ENCODE results near the gene ACY1. TPM values are rescaled to one million over a fixed set of nuclear protein-coding genes. Genes with fewer than 3 reads are reported as not detected.

ACY1 gene
- total and polyA plus RNA-seq, 2 of the 13 experiments (the other 11 are each of a cell fraction or from before 2014, with no cell fraction given) = 113 to 162 TPM

DNA sequence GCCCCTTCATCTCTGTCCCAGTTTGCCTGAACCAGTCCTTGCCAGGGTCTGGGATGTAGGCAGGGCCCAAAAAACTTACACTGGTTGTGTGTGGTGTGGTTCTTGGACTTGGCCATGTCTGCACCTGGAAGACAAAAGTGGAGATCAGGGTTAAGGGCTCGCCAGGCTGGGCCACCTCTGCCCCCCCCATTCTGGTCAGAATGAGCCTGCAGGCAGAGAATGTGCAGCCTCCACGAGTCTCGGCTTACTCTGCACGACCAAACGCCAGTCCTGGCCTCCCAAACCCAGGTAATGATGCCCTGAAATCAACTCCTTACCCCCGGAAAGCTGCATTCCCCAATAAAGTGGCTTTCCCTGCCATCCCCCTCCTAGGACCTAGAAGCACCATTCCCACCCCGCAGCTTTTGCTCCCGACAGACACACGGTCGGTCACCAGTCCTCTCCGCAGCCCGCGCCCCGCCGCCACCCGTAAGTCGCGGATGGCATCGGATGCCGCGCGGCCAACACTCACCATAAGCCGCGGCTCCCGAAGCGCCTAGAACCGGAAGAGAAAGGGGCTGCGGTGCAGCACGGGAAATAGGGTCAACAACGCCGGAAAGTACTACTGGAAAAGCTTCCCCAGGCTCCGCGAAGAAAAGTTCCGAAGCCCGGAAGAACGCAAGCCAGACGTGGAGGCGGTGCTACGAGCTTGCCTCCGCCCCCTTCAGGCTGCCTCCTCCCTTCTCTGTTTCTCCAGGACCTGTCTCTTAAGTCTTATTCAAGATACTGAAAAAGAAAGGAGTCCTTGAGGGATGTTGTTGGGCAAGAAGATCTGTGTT lies 12.2 kb downstream of the ACY1 start, which contains the start of gene RPL29 (continued):
- TF ChIP-seq, protein P1, sequence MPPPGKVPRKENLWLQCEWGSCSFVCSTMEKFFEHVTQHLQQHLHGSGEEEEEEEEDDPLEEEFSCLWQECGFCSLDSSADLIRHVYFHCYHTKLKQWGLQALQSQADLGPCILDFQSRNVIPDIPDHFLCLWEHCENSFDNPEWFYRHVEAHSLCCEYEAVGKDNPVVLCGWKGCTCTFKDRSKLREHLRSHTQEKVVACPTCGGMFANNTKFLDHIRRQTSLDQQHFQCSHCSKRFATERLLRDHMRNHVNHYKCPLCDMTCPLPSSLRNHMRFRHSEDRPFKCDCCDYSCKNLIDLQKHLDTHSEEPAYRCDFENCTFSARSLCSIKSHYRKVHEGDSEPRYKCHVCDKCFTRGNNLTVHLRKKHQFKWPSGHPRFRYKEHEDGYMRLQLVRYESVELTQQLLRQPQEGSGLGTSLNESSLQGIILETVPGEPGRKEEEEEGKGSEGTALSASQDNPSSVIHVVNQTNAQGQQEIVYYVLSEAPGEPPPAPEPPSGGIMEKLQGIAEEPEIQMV (CRISPR knock-in tag; IDR thresholded peaks at IDR 0.05; ENCODE audit: low read depth) = no peak
- TF ChIP-seq ZNF256 (CRISPR knock-in tag; conservative IDR thresholded peaks at IDR 0.05) (peak; percentile 81; the same call in 1 of the 2 replicates), ETV5 (CRISPR knock-in tag; IDR thresholded peaks at IDR 0.05; ENCODE audit: borderline replicate concordance) (peak; percentile 96), NR2F2 (IDR thresholded peaks at IDR 0.05; ENCODE audit: borderline replicate concordance, low read depth) (peak; percentile 60; the same call in 1 of the 2 replicates), NCOA2 (CRISPR knock-in tag; IDR thresholded peaks at IDR 0.05) (peak; percentile 76), ZNF335 (CRISPR knock-in tag; IDR thresholded peaks at IDR 0.05) (peak; percentile 87), YY1 (IDR thresholded peaks at IDR 0.05; ENCODE audit: insufficient read depth, insufficient replicate concordance, low read depth, low read length) (peak; percentile 82), ZNF33A (CRISPR knock-in tag; IDR thresholded peaks at IDR 0.05; ENCODE audit: borderline replicate concordance) (0 out of 2 replicates have a peak, but pooled peaks have one; percentile 18), ZBTB20 (CRISPR knock-in tag; IDR thresholded peaks at IDR 0.05; ENCODE audit: borderline replicate concordance, low read depth) (peak; percentile 65), ZNF891 (CRISPR knock-in tag; IDR thresholded peaks at IDR 0.05) (peak; percentile 90; the same call in 1 of the 2 replicates), ZFP90 (CRISPR knock-in tag; IDR thresholded peaks at IDR 0.05; ENCODE audit: borderline replicate concordance) (peak; percentile 78; the same call in 1 of the 2 replicates), HIVEP1 (CRISPR knock-in tag; IDR thresholded peaks at IDR 0.05) (peak; percentile 68; the same call in 1 of the 2 replicates), TCF7L2 (IDR thresholded peaks at IDR 0.05; ENCODE audit: low read depth, low read length) (no peak), ADNP (CRISPR knock-in tag; IDR thresholded peaks at IDR 0.05) (no peak), HMG20B (CRISPR knock-in tag; conservative IDR thresholded peaks at IDR 0.05) (no peak), ZNF792 (CRISPR knock-in tag; IDR thresholded peaks at IDR 0.05) (peak; percentile 81), ZFP36 (IDR thresholded peaks at IDR 0.05; ENCODE audit: borderline replicate concordance, low read depth, low read length, partially characterized antibody) (no peak), ZNF781 (CRISPR knock-in tag; IDR thresholded peaks at IDR 0.05; ENCODE audit: borderline replicate concordance, not compliant biosample characterization) (peak; percentile 86), REL (CRISPR knock-in tag; conservative IDR thresholded peaks at IDR 0.05) (peak; percentile 37; the same call in 1 of the 2 replicates), PRPF4 (IDR thresholded peaks at IDR 0.05; ENCODE audit: low read depth, low read length, poor library complexity, severe bottlenecking) (no peak)
- TF ChIP-seq, protein P2, sequence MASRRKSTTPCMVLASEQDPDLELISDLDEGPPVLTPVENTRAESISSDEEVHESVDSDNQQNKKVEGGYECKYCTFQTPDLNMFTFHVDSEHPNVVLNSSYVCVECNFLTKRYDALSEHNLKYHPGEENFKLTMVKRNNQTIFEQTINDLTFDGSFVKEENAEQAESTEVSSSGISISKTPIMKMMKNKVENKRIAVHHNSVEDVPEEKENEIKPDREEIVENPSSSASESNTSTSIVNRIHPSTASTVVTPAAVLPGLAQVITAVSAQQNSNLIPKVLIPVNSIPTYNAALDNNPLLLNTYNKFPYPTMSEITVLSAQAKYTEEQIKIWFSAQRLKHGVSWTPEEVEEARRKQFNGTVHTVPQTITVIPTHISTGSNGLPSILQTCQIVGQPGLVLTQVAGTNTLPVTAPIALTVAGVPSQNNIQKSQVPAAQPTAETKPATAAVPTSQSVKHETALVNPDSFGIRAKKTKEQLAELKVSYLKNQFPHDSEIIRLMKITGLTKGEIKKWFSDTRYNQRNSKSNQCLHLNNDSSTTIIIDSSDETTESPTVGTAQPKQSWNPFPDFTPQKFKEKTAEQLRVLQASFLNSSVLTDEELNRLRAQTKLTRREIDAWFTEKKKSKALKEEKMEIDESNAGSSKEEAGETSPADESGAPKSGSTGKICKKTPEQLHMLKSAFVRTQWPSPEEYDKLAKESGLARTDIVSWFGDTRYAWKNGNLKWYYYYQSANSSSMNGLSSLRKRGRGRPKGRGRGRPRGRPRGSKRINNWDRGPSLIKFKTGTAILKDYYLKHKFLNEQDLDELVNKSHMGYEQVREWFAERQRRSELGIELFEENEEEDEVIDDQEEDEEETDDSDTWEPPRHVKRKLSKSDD (CRISPR knock-in tag; IDR thresholded peaks at IDR 0.05; ENCODE audit: low read depth) = 0 out of 2 replicates have a peak, but pooled peaks have one; percentile 25
- TF ChIP-seq, protein P3, sequence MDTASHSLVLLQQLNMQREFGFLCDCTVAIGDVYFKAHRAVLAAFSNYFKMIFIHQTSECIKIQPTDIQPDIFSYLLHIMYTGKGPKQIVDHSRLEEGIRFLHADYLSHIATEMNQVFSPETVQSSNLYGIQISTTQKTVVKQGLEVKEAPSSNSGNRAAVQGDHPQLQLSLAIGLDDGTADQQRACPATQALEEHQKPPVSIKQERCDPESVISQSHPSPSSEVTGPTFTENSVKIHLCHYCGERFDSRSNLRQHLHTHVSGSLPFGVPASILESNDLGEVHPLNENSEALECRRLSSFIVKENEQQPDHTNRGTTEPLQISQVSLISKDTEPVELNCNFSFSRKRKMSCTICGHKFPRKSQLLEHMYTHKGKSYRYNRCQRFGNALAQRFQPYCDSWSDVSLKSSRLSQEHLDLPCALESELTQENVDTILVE (CRISPR knock-in tag; IDR thresholded peaks at IDR 0.05) = peak; percentile 97
- TF ChIP-seq, protein P4, sequence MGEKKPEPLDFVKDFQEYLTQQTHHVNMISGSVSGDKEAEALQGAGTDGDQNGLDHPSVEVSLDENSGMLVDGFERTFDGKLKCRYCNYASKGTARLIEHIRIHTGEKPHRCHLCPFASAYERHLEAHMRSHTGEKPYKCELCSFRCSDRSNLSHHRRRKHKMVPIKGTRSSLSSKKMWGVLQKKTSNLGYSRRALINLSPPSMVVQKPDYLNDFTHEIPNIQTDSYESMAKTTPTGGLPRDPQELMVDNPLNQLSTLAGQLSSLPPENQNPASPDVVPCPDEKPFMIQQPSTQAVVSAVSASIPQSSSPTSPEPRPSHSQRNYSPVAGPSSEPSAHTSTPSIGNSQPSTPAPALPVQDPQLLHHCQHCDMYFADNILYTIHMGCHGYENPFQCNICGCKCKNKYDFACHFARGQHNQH (CRISPR knock-in tag; IDR thresholded peaks at IDR 0.05) = peak; percentile 94

Measured in HepG2 (cell line).